Colon (tissue), 2 donors: Measurements from ENCODE around the gene LSM8.
"Not testable (repeated sequence)": the region's sequence is repeated elsewhere in the genome, so short reads cannot be mapped to it uniquely, and the experiment has no call there.

Source experiments
- FAIRE-seq: peaks from 2 replicates; lab custom pipeline; 2012; peaks lifted over from hg19 to GRCh38; lab: Jason Lieb, UNC
- donor health status: control.
- donor health status: control.

LSM8 gene

DNA sequence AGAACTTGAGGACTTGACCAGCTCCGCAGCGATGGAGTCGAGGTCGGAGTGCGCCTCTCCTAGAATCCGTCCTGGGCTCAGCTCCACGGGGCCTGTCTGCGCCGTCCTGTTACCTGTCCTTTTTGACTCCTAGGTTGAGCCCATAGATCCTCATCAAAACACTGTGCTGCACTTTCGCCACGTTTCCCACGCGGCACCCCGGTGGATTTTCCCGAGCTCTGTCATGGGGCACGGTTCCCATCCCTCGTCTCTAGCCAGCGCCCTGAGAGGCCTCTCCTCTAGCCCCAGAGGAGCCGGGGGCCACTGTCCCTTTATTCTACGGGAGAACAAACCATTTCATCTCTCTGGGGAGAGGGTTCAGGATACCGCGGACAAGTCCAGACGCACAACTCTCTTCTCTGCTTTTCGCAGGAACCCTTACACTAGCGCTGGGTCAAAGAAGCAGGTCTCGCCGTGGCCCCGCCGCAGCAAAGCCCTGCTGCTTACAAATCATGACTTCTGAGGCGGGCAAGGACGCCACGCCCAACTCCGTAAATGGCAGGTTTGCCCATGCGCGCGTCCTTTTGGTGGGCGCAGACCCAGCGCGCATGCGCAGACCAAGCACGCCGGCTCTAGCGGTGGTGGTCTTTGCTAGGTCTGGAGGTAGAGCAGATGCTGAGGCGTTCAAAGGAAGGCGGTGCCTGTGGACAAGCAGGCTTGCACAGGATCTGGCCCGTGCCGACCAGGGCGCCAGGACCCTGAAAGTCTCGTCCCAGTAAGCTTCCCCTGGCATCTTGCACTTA lies 30.3 kb downstream of the LSM8 start:
- no peak for FAIRE-seq

GRCh38 chr7:118214833-118215182 lies 30.8 kb downstream of the LSM8 start:
- no peak for FAIRE-seq

GRCh38 chr7:118217210-118217619 lies 33.3 kb downstream of the LSM8 start:
- no peak for FAIRE-seq

DNA sequence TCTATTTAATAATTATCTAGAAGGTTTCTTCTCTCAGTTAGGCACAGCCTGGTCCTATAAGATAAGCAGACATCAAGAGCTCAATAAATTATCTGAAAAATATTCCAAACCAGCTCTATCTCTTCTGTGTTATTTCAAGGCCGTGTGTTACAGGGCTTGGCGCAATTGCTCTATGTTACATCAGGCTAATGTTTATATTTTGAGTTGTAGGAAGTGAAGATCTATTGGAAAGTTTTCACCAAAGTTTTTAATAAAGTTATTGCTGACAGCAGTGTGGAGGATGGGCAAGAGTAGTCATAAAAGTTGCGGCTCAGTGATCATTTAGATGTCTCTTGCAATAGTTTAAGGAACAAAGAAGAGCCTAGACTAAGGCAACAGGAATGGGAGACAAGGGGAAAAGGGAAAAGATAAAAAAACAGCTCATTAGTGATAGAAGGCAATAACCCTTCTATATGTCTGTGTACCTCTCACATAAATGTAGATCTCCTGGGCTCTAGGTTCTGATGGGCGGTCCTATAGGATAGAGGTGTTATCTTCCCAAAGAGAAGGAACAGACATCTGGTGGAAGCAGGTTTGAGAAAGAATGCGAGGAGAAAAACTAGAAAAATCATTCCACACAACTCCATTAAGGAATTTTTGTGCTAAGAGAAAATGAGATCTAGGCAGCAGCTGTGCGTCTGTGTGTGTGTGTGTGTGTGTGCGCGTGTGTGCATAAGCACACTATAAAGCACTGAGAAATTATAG lies 34.6 kb downstream of the LSM8 start:
- FAIRE-seq, result no peak

GRCh38 chr7:118219157-118219512 lies 35.2 kb downstream of the LSM8 start:
- no peak for FAIRE-seq

- FAIRE-seq, result no peak
Observed at GRCh38 chr7:118220583-118220982, 36.6 kb downstream of the LSM8 start.

GRCh38 chr7:118222591-118222990 lies 38.6 kb downstream of the LSM8 start:
- FAIRE-seq, result no peak

DNA sequence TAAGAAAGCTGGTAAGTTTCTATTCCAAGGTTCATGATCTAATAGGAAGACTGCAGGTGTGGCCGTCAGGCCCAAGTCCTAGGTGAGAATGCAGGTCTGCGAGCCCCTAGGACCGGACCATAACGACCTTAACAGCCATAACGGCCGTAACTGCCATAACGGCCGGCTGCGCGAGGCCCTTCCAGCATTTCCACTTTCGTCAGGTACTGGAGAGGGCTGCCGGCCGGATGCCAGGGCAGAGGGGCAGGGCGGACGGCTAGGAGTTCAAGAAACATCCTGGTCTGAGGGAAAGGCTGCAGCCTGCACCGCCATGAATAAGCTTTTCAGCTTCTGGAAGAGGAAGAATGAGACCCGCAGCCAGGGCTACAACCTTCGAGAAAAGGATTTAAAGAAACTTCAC lies 40.6 kb downstream of the LSM8 start, which contains the start of gene ANKRD7:
Gene ANKRD7, plus strand, starts transcription at position 184 of the 400 bp plus-strand sequence. Its CDS starts 127 bp downstream, at position 311.
- FAIRE-seq, result no peak

- FAIRE-seq, result no peak
Observed at GRCh38 chr7:118232837-118233236, 48.9 kb downstream of the LSM8 start.

DNA sequence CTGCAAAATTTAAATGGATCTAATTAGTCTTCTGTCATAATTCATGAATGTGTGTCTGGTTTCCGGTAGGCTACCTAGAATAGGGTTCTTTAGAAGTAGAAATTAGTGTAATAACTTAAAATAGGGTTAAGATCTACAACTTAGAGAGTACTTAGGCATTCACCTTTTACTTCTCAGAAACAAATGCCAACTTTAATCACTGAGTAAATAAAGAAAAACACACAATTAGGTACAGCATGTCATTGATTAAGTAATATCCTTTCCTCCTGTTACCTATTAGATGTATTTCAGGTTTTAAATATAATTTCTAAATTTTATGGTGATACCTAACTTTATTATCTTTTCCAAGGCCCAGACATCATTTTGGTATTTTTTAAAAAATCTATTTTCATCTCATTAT lies 49.8 kb downstream of the LSM8 start:
- no peak for FAIRE-seq

- FAIRE-seq, result no peak
Observed at GRCh38 chr7:118239014-118239413, 55.0 kb downstream of the LSM8 start.

- not testable (repeated sequence) for FAIRE-seq
Observed at GRCh38 chr7:118240320-118240719, 56.4 kb downstream of the LSM8 start.
